ENCODE measurements around the gene EPB41L4A.

EPB41L4A gene

DNA sequence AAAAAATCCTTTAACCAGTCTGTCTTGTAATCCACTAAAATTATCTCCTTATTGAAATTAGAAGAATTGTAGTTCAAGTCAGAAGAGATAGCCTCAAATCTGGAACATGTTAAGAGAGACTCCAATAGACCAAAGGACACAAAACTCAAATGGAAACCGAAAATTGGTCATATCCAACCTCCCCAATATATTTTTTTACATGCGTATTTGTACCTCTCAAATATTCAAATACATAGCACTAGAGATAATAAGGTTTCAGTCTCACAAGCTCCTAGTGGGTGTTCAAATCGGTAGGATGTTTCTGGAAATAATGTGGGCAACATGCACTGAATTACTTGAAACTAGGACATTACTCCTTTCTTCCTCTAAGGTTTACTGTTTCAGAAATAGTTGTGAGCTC is 33.5 kb downstream of the EPB41L4A start (continued):
- TF ChIP-seq ZNF169 (tag by site-specific recombination; IDR thresholded peaks at IDR 0.05) = no peak
- TF ChIP-seq, protein P1, sequence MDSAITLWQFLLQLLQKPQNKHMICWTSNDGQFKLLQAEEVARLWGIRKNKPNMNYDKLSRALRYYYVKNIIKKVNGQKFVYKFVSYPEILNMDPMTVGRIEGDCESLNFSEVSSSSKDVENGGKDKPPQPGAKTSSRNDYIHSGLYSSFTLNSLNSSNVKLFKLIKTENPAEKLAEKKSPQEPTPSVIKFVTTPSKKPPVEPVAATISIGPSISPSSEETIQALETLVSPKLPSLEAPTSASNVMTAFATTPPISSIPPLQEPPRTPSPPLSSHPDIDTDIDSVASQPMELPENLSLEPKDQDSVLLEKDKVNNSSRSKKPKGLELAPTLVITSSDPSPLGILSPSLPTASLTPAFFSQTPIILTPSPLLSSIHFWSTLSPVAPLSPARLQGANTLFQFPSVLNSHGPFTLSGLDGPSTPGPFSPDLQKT (IDR thresholded peaks at IDR 0.05; ENCODE audit: borderline replicate concordance, low read depth, low read length) = no peak
- TF ChIP-seq, protein P2, sequence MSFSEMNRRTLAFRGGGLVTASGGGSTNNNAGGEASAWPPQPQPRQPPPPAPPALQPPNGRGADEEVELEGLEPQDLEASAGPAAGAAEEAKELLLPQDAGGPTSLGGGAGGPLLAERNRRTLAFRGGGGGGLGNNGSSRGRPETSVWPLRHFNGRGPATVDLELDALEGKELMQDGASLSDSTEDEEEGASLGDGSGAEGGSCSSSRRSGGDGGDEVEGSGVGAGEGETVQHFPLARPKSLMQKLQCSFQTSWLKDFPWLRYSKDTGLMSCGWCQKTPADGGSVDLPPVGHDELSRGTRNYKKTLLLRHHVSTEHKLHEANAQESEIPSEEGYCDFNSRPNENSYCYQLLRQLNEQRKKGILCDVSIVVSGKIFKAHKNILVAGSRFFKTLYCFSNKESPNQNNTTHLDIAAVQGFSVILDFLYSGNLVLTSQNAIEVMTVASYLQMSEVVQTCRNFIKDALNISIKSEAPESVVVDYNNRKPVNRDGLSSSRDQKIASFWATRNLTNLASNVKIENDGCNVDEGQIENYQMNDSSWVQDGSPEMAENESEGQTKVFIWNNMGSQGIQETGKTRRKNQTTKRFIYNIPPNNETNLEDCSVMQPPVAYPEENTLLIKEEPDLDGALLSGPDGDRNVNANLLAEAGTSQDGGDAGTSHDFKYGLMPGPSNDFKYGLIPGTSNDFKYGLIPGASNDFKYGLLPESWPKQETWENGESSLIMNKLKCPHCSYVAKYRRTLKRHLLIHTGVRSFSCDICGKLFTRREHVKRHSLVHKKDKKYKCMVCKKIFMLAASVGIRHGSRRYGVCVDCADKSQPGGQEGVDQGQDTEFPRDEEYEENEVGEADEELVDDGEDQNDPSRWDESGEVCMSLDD (tag by site-specific recombination; IDR thresholded peaks at IDR 0.05) = no peak
- TF ChIP-seq, protein P3, sequence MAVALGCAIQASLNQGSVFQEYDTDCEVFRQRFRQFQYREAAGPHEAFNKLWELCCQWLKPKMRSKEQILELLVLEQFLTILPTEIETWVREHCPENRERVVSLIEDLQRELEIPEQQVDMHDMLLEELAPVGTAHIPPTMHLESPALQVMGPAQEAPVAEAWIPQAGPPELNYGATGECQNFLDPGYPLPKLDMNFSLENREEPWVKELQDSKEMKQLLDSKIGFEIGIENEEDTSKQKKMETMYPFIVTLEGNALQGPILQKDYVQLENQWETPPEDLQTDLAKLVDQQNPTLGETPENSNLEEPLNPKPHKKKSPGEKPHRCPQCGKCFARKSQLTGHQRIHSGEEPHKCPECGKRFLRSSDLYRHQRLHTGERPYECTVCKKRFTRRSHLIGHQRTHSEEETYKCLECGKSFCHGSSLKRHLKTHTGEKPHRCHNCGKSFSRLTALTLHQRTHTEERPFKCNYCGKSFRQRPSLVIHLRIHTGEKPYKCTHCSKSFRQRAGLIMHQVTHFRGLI (tag by site-specific recombination; IDR thresholded peaks at IDR 0.05) = no peak

DNA sequence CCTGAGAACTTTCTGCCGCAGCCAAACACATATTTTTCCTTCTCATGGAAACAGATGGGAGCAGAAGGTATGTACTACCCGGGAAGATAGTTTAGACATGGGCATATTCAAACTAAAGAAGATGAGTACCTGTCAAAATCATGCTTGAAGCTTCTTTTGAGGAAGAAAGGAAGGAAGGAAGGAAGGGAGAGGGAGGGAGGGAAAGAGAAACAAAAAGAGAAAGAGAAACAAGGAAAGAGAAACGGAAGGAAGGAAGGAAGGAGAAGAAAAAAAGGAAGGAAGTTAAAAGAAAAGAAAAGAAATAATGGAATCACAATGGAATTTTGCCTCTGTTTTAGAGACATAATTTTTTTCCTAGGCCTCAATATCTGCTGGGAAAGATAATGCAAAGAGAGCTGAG is 34.6 kb downstream of the EPB41L4A start:
- CTCF ChIA-PET = interaction anchor here (0.6 to 1.6 kb wide), 2 partner anchors 166 to 644 kb away, joined by 3 to 5 read pairs; no protein-coding TSS in a partner anchor
- Histone ChIP-seq H3K4me1 (ENCODE audit: control insufficient read depth, insufficient read depth, low read length) (peaks cover 19% of the 10 kb centered on the region), H3K27ac (ENCODE audit: extremely low read depth, low read depth, low read length) (no peak overlapping the region), H3K4me3 (ENCODE audit: low read depth, low read length) (no peak overlapping the region), H3K36me3 (ENCODE audit: control insufficient read depth in 2 of 2, insufficient read depth in 1 of 2, low read length in 2 of 2) (no peaks in the 10 kb centered on the region), H3K9me3 (ENCODE audit: control insufficient read depth, insufficient read depth, low read depth, low read length) (no peaks in the 10 kb centered on the region)
- POLR2A ChIA-PET = no interaction called here
- no peak for TF ChIP-seq TCF7L2 (IDR thresholded peaks at IDR 0.05; ENCODE audit: borderline replicate concordance, low read depth, low read length)
- no peak for TF ChIP-seq ZNF423 (tag by site-specific recombination; IDR thresholded peaks at IDR 0.05)
- TF ChIP-seq ZNF530 (tag by site-specific recombination; IDR thresholded peaks at IDR 0.05; ENCODE audit: low read depth) = no peak
- no peak for TF ChIP-seq ZNF266 (tag by site-specific recombination; IDR thresholded peaks at IDR 0.05; ENCODE audit: low read depth)
- no peak for TF ChIP-seq ZNF174 (tag by site-specific recombination; IDR thresholded peaks at IDR 0.05)
- TF ChIP-seq, protein P4, sequence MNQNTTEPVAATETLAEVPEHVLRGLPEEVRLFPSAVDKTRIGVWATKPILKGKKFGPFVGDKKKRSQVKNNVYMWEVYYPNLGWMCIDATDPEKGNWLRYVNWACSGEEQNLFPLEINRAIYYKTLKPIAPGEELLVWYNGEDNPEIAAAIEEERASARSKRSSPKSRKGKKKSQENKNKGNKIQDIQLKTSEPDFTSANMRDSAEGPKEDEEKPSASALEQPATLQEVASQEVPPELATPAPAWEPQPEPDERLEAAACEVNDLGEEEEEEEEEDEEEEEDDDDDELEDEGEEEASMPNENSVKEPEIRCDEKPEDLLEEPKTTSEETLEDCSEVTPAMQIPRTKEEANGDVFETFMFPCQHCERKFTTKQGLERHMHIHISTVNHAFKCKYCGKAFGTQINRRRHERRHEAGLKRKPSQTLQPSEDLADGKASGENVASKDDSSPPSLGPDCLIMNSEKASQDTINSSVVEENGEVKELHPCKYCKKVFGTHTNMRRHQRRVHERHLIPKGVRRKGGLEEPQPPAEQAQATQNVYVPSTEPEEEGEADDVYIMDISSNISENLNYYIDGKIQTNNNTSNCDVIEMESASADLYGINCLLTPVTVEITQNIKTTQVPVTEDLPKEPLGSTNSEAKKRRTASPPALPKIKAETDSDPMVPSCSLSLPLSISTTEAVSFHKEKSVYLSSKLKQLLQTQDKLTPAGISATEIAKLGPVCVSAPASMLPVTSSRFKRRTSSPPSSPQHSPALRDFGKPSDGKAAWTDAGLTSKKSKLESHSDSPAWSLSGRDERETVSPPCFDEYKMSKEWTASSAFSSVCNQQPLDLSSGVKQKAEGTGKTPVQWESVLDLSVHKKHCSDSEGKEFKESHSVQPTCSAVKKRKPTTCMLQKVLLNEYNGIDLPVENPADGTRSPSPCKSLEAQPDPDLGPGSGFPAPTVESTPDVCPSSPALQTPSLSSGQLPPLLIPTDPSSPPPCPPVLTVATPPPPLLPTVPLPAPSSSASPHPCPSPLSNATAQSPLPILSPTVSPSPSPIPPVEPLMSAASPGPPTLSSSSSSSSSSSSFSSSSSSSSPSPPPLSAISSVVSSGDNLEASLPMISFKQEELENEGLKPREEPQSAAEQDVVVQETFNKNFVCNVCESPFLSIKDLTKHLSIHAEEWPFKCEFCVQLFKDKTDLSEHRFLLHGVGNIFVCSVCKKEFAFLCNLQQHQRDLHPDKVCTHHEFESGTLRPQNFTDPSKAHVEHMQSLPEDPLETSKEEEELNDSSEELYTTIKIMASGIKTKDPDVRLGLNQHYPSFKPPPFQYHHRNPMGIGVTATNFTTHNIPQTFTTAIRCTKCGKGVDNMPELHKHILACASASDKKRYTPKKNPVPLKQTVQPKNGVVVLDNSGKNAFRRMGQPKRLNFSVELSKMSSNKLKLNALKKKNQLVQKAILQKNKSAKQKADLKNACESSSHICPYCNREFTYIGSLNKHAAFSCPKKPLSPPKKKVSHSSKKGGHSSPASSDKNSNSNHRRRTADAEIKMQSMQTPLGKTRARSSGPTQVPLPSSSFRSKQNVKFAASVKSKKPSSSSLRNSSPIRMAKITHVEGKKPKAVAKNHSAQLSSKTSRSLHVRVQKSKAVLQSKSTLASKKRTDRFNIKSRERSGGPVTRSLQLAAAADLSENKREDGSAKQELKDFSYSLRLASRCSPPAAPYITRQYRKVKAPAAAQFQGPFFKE (tag by site-specific recombination; IDR thresholded peaks at IDR 0.05; ENCODE audit: borderline replicate concordance) = no peak
- TF ChIP-seq ZNF366 (tag by site-specific recombination; conservative IDR thresholded peaks at IDR 0.05) = peak; percentile 75
- TF ChIP-seq ZNF239 (tag by site-specific recombination; IDR thresholded peaks at IDR 0.05) = no peak
- no peak for TF ChIP-seq ZFP37 (tag by site-specific recombination; IDR thresholded peaks at IDR 0.05)
- TF ChIP-seq, protein P5, sequence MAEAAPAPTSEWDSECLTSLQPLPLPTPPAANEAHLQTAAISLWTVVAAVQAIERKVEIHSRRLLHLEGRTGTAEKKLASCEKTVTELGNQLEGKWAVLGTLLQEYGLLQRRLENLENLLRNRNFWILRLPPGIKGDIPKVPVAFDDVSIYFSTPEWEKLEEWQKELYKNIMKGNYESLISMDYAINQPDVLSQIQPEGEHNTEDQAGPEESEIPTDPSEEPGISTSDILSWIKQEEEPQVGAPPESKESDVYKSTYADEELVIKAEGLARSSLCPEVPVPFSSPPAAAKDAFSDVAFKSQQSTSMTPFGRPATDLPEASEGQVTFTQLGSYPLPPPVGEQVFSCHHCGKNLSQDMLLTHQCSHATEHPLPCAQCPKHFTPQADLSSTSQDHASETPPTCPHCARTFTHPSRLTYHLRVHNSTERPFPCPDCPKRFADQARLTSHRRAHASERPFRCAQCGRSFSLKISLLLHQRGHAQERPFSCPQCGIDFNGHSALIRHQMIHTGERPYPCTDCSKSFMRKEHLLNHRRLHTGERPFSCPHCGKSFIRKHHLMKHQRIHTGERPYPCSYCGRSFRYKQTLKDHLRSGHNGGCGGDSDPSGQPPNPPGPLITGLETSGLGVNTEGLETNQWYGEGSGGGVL (tag by site-specific recombination; IDR thresholded peaks at IDR 0.05) = no peak
- 0 out of 2 replicates have a peak, but pooled peaks have one; percentile 59 for TF ChIP-seq PRDM1 (tag by site-specific recombination; IDR thresholded peaks at IDR 0.05)

Data from HEK293 (cell line).